ENCODE measurements around the gene G0S2. TPM values are rescaled to one million over a fixed set of nuclear protein-coding genes. Genes with fewer than 3 reads are reported as not detected.

Gene G0S2
- total RNA-seq, 6 experiments from 2014 or later = 1.7 to 2.6 (median 1.9) TPM

DNA sequence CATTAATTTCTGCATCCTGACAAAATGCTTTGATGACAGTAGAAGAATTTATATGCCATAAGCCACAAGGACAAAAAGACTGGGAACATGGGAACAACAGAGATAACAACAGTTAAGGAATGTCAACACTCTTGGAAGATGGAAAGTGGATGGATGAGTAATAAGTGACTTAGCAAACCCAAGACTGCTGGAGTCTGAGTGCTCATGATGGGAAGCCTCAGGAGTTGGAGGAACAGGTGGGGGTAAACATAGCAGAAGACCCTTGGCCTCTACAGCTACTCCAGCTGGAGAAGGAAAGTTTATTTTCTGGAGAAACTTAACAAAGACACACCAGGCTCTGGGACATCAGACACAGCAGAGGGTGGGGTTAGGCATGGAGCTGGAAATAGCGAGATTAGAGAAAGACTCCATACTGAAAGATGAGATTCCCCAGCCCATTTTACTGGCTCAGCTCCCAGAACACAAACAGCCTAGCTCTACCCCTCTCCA lies 13.6 kb downstream of the G0S2 start:
- Mint-ChIP-seq H3K9me3 (no peaks in the 10 kb centered on the region), H3K4me1 (ENCODE audit: low read depth) (peaks cover 48% of the 10 kb centered on the region), H3K27ac (peak overlapping the region; percentile 9; the same call in 1 of the 2 replicates), H3K4me3 (no peak overlapping the region), H3K36me3 (ENCODE audit: low read depth) (no peaks in the 10 kb centered on the region), H3K27me3 (ENCODE audit: insufficient read depth) (peaks cover 5% of the 10 kb centered on the region)
- peak; percentile 50 for DNase-seq
- TF ChIP-seq, protein P1, sequence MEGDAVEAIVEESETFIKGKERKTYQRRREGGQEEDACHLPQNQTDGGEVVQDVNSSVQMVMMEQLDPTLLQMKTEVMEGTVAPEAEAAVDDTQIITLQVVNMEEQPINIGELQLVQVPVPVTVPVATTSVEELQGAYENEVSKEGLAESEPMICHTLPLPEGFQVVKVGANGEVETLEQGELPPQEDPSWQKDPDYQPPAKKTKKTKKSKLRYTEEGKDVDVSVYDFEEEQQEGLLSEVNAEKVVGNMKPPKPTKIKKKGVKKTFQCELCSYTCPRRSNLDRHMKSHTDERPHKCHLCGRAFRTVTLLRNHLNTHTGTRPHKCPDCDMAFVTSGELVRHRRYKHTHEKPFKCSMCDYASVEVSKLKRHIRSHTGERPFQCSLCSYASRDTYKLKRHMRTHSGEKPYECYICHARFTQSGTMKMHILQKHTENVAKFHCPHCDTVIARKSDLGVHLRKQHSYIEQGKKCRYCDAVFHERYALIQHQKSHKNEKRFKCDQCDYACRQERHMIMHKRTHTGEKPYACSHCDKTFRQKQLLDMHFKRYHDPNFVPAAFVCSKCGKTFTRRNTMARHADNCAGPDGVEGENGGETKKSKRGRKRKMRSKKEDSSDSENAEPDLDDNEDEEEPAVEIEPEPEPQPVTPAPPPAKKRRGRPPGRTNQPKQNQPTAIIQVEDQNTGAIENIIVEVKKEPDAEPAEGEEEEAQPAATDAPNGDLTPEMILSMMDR (IDR thresholded peaks at IDR 0.05) = no peak

GRCh38 chr1:209689477-209689876 lies 14.3 kb downstream of the G0S2 start:
- no peak for DNase-seq
- no peaks in the 10 kb centered on the region for H3K36me3 Mint-ChIP-seq (ENCODE audit: low read depth)
- no peaks in the 10 kb centered on the region for H3K9me3 Mint-ChIP-seq
- H3K4me3 Mint-ChIP-seq = no peak overlapping the region
- TF ChIP-seq, protein P1 (IDR thresholded peaks at IDR 0.05) = no peak
- no peak overlapping the region for H3K27ac Mint-ChIP-seq
- peaks cover 48% of the 10 kb centered on the region for H3K4me1 Mint-ChIP-seq (ENCODE audit: low read depth)
- H3K27me3 Mint-ChIP-seq (ENCODE audit: insufficient read depth) = peaks cover 10% of the 10 kb centered on the region

DNA sequence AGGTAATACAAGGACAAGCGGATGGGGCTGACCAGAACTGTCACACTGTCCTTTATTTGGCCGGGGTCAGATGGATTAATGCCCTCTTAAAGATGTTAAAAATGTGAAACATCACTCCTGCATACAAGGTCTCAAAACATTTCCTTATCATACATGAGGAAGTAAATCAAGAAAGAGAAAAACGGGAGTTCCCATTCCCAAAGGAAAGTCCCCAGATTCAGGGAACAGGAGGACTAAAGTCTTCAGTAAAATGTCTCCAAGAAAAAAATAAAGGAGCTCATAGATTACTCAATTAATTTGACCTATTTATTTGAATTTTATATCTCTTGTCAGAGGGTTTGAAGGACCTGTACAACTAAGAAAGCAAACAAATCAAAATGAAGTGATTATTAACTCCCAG lies 16.0 kb downstream of the G0S2 start:
- DNase-seq = no peak
- Mint-ChIP-seq H3K9me3 (no peaks in the 10 kb centered on the region), H3K4me1 (ENCODE audit: low read depth) (peaks cover 47% of the 10 kb centered on the region), H3K4me3 (no peak overlapping the region), H3K27ac (no peak overlapping the region), H3K36me3 (ENCODE audit: low read depth) (no peaks in the 10 kb centered on the region), H3K27me3 (ENCODE audit: insufficient read depth) (peaks cover 8% of the 10 kb centered on the region)
- TF ChIP-seq, protein P1 (IDR thresholded peaks at IDR 0.05) = no peak

DNA sequence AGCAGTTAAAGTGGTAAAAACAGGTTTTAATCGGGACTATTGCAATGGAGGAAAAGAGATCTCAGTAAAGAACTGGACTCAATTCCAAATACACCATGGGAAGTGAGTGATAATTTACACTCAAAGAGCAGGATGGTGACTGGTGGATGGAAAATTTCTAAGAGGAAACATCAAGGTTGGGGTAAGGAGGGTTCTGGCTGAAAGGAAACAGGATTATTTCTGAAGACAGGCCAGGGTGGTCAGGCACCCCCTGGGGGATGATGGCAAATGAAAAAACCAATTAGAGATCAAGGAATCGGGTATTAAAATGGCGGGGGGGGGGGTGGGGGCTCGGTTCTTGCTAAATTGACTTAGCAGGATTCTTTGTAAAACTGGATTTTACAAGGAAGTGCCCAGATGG lies 17.1 kb downstream of the G0S2 start:
- DNase-seq = no peak
- Mint-ChIP-seq H3K4me3 (no peak overlapping the region), H3K9me3 (no peaks in the 10 kb centered on the region), H3K4me1 (ENCODE audit: low read depth) (peaks cover 36% of the 10 kb centered on the region), H3K27me3 (ENCODE audit: insufficient read depth) (peaks cover 12% of the 10 kb centered on the region), H3K27ac (no peak overlapping the region), H3K36me3 (ENCODE audit: low read depth) (no peaks in the 10 kb centered on the region)
- TF ChIP-seq, protein P1 (IDR thresholded peaks at IDR 0.05) = no peak

DNA sequence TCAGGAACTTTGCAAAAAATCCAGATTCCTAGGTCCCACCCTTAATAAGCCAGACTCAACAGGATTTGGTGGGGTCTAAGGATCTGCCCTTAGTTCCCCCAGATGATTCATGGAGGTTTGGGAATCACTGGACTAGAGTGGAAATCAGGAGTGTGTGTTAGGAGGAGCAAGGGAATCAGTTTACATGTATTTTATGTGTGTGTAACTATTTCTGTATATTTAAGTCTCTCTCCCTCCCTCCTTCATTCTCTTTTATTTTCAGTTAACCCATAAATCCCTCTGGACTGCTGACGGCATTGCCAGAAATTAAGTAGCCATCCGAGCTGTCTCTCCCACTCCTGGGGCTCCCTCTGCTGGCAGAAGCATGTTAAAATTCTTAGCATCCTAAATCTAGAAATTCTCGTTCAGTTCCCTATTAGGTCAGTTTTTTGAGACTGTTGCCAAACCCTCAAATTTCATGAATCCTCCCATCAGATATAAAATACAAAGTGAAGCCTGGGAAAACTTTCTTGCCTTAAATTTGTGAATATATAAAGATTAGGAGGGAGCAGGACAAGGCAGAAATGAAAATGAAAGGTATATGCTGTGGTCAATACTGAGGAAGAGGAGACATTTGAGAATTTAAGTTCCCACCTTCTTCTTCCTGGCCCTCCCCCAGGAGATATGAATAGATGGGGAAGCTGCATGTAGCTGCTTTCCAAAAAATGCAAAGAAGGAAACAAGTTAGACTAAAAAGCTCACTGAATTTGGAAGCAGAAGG lies 17.7 kb downstream of the G0S2 start:
- TF ChIP-seq, protein P1 (IDR thresholded peaks at IDR 0.05) = peak; percentile 95
- Mint-ChIP-seq H3K4me1 (ENCODE audit: low read depth) (peaks cover 30% of the 10 kb centered on the region), H3K4me3 (no peak overlapping the region), H3K9me3 (no peaks in the 10 kb centered on the region), H3K27me3 (ENCODE audit: insufficient read depth) (peaks cover 12% of the 10 kb centered on the region), H3K36me3 (ENCODE audit: low read depth) (no peaks in the 10 kb centered on the region), H3K27ac (no peak overlapping the region)
- peak; percentile 77 for DNase-seq

Measured in HFFc6 (cell line).